Esophagus muscularis mucosa (tissue), 4 donors: Measurements from ENCODE around the gene KLHDC1. TPM values are rescaled to one million over a fixed set of nuclear protein-coding genes. Genes with fewer than 3 reads are reported as not detected.
"Not testable (repeated sequence)": the region's sequence is repeated elsewhere in the genome, so short reads cannot be mapped to it uniquely, and the experiment has no call there.

Experiments used
- DNase-seq: peaks from one replicate; pipeline ENCODE4 v3.0.0-alpha.2; 2017; ENCODE audit errors: extremely low spot score
- H3K27ac ChIP-seq, 4 donors: fragments of 200-600 bp; sonication (generic); replicated peaks in 1 of 4; 1 replicate in 3 of 4; 2 replicates in 1 of 4; pipeline ENCODE4 v1.5.1; 2016 to 2019; ENCODE audit warnings: mild to moderate bottlenecking in 1 of 4
- H3K27me3 ChIP-seq, 4 donors: fragments of 200-600 bp; sonication (generic); one replicate each; pipeline versions ENCODE4 v1.5.1 to v1.6.0; 2016 to 2019
- H3K36me3 ChIP-seq, 4 donors: fragments of 200-600 bp; sonication (generic); one replicate each; pipeline ENCODE4 v1.5.1; 2016 to 2019
- H3K4me1 ChIP-seq, 4 donors: fragments of 200-600 bp; sonication (generic); one replicate each; pipeline ENCODE4 v1.5.1; 2016 to 2019
- H3K4me3 ChIP-seq, 4 donors: fragments of 200-600 bp; sonication (generic); 1 replicate in 2 of 4; 2 replicates in 2 of 4; pipeline ENCODE4 v1.5.1; 2016 to 2019; ENCODE audit warnings: mild to moderate bottlenecking in 4 of 4, moderate library complexity in 1 of 4
- H3K9me3 ChIP-seq, 4 donors: fragments of 200-600 bp; sonication (generic); 1 replicate in 3 of 4; 2 replicates in 1 of 4; pipeline ENCODE4 v1.5.1; 2016 to 2019
- EP300 ChIP-seq: sonication (generic); formaldehyde crosslinking; IDR thresholded peaks from one replicate; pipeline ENCODE4 v1.6.1; 2017; ENCODE audit warnings: antibody characterized with exemption
- POLR2A ChIP-seq: fragments of 450-650 bp; IDR thresholded peaks from one replicate; pipeline ENCODE4 v1.6.1; 2017; ENCODE audit warnings: antibody characterized with exemption, moderate library complexity, mild to moderate bottlenecking, low read depth
- POLR2AphosphoS5 ChIP-seq, 2 donors: sonication (generic); formaldehyde crosslinking; IDR thresholded peaks; one replicate each; pipeline ENCODE4 v1.6.1; 2017; ENCODE audit warnings: antibody characterized with exemption in 2 of 2
- WGBS: methylation state at CpG from one replicate; pipeline ENCODE4 v1.1.5; 2018; 5-methylcytosine and 5-hydroxymethylcytosine counted together
- intact Hi-C: fragments of 100-400 bp; cut with DNase I; formaldehyde crosslinking; loops from one replicate; pipeline ENCODE4 v1.15.1; 2023
- total RNA-seq, 4 donors: library from RNA; depleted of rRNA; stranded (reverse); fragments of >200 nt; gene quantifications; one replicate each; pipeline versions ENCODE4 v1.1.0 to v1.2.1, GENCODE V29; 2016
- TF ChIP-seq, protein P1 (sequence below), 3 experiments: fragments of 200-600 bp in 2 of 3; fragments of 450-650 bp in 1 of 3; sonication (generic) in 2 of 3; IDR thresholded peaks; one replicate each; pipeline ENCODE4 v1.5.1; 2017 to 2019; ENCODE audit warnings: antibody characterized with exemption in 3 of 3, mild to moderate bottlenecking in 2 of 3, moderate library complexity in 1 of 3

Gene KLHDC1
- total RNA-seq, 4 donors from 2014 or later, result 7.6 to 8.3 (median 8.0) TPM

- Histone ChIP-seq H3K27ac (no peak overlapping the region), H3K27me3 (no peaks in the 10 kb centered on the region), H3K4me3 (no peak overlapping the region), H3K9me3 (no peaks in the 10 kb centered on the region), H3K36me3 (peaks cover 19 to 87% (median 62%) of the 10 kb centered on the region in 4 donors), H3K4me1 (no peaks in the 10 kb centered on the region)
- TF ChIP-seq POLR2AphosphoS5 (IDR thresholded peaks at IDR 0.05), result no peak
- TF ChIP-seq, protein P1, sequence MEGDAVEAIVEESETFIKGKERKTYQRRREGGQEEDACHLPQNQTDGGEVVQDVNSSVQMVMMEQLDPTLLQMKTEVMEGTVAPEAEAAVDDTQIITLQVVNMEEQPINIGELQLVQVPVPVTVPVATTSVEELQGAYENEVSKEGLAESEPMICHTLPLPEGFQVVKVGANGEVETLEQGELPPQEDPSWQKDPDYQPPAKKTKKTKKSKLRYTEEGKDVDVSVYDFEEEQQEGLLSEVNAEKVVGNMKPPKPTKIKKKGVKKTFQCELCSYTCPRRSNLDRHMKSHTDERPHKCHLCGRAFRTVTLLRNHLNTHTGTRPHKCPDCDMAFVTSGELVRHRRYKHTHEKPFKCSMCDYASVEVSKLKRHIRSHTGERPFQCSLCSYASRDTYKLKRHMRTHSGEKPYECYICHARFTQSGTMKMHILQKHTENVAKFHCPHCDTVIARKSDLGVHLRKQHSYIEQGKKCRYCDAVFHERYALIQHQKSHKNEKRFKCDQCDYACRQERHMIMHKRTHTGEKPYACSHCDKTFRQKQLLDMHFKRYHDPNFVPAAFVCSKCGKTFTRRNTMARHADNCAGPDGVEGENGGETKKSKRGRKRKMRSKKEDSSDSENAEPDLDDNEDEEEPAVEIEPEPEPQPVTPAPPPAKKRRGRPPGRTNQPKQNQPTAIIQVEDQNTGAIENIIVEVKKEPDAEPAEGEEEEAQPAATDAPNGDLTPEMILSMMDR (IDR thresholded peaks at IDR 0.05), result no peak
- DNase-seq, result no peak
- WGBS, result 88% methylated on average over 5 of the region's 5 CpGs
- intact Hi-C loops, result no loop called here
Measured at GRCh38 chr14:49727171-49727570, 34.3 kb downstream of the KLHDC1 start.

DNA sequence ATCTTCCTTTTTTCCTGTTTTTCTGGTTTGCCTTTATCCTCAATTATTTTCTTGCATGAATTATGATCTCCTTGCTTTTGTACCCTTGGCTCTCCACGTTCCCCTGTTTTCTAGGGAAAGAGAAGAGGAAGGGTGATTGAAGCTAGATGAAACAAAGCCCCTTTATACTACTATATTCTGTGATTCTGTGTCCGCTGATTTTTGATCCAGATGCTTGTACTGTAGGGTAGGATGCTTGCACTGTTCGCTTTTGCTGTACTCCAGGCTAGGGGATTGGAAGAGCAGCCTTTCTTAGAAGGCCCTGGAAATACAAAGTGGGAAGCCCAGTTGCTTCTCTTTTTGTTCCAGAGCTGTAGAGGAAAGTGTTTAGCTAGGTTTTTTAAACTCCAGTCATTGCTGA, 40.0 kb downstream of the KLHDC1 start:
- Histone ChIP-seq H3K4me1 (no peaks in the 10 kb centered on the region), H3K27ac (no peak overlapping the region), H3K9me3 (no peaks in the 10 kb centered on the region), H3K36me3 (peaks cover 6 to 73% (median 42%) of the 10 kb centered on the region in 4 donors), H3K4me3 (no peak overlapping the region), H3K27me3 (no peaks in the 10 kb centered on the region)
- no peak for DNase-seq
- TF ChIP-seq EP300 (no peak), POLR2A (no peak), POLR2AphosphoS5 (IDR thresholded peaks at IDR 0.05) (no peak)
- TF ChIP-seq, protein P1 (IDR thresholded peaks at IDR 0.05), result no peak
- 82% methylated on average over 3 of the region's 3 CpGs for WGBS
- intact Hi-C loops, result no loop called here

- Histone ChIP-seq H3K36me3 (peaks cover 4 to 71% (median 39%) of the 10 kb centered on the region in 4 donors), H3K9me3 (no peaks in the 10 kb centered on the region)
- TF ChIP-seq POLR2A (no peak), EP300 (no peak), POLR2AphosphoS5 (IDR thresholded peaks at IDR 0.05) (no peak)
- TF ChIP-seq, protein P1 (IDR thresholded peaks at IDR 0.05), result no peak
Measured at GRCh38 chr14:49733836-49734235, 40.9 kb downstream of the KLHDC1 start.

GRCh38 chr14:49735669-49736068, 42.7 kb downstream of the KLHDC1 start:
- H3K27me3 ChIP-seq, H3K4me3 ChIP-seq, H3K4me1 ChIP-seq, intact Hi-C loops, H3K9me3 ChIP-seq, H3K27ac ChIP-seq, DNase-seq: not testable (repeated sequence)
- H3K36me3 ChIP-seq, result peaks cover 3 to 68% (median 35%) of the 10 kb centered on the region in 4 donors
- 94% methylated on average over 4 of the region's 4 CpGs for WGBS

More at GRCh38 chr14:49733836-49734235, 40.9 kb downstream of the KLHDC1 start:
- Histone ChIP-seq H3K4me3 (no peak overlapping the region), H3K27me3 (no peaks in the 10 kb centered on the region), H3K4me1 (no peaks in the 10 kb centered on the region), H3K27ac (no peak overlapping the region)
- intact Hi-C loops, result no loop called here
- no peak for DNase-seq

DNA sequence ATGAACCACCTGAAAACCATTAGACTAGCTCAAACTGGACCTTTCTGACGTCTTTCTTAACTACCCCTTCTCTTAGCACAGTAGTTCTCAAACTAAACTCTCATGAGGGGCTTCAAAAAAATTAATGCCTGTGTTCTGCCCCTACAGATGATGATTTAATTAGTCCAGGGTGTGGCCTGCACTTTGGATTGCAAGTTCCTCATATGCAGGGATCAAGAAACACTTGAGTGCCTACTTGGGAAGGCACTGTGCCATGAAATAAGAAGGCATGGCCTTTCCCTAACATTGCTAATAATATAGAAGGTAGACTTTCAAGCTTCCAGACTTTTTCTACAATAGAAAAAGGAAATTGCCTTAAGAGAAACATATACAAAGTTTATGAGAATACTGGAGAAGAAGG, 52.3 kb downstream of the KLHDC1 start:
- Histone ChIP-seq H3K27me3 (no peaks in the 10 kb centered on the region), H3K27ac (no peak overlapping the region), H3K36me3 (peaks cover 14 to 95% (median 52%) of the 10 kb centered on the region in 4 donors), H3K4me3 (no peak overlapping the region), H3K4me1 (no peaks in the 10 kb centered on the region), H3K9me3 (no peaks in the 10 kb centered on the region)
- 77% methylated on average over 1 of the region's 1 CpG for WGBS
- TF ChIP-seq POLR2A, result no peak
- TF ChIP-seq EP300, result no peak
- TF ChIP-seq POLR2AphosphoS5 (IDR thresholded peaks at IDR 0.05), result no peak
- TF ChIP-seq, protein P1 (IDR thresholded peaks at IDR 0.05), result no peak
- DNase-seq, result no peak
- intact Hi-C loops, result no loop called here

- intact Hi-C loops, H3K27me3 ChIP-seq, H3K27ac ChIP-seq, H3K4me1 ChIP-seq, H3K4me3 ChIP-seq, DNase-seq, H3K9me3 ChIP-seq: not testable (repeated sequence)
- H3K36me3 ChIP-seq, result peaks cover 9 to 93% (median 48%) of the 10 kb centered on the region in 4 donors
Measured at GRCh38 chr14:49746476-49746875, 53.6 kb downstream of the KLHDC1 start.
